Sigmoid colon (tissue), 7 donors: ENCODE results near the gene NSG2. TPM values are rescaled to one million over a fixed set of nuclear protein-coding genes. Genes with fewer than 3 reads are reported as not detected.

Source experiments
- DNase-seq: peaks from one replicate; pipeline ENCODE4 v3.0.0-alpha.2; 2019
- H3K27ac ChIP-seq, 4 donors: fragments of 200-600 bp; sonication (generic); one replicate each; pipeline ENCODE4 v1.5.1; 2016 to 2019; ENCODE audit warnings: mild to moderate bottlenecking in 1 of 4
- H3K27me3 ChIP-seq, 3 donors: fragments of 200-600 bp; sonication (generic); one replicate each; pipeline ENCODE4 v1.5.1; 2019; ENCODE audit warnings: mild to moderate bottlenecking in 1 of 3
- H3K36me3 ChIP-seq, 4 donors: fragments of 200-600 bp; sonication (generic); one replicate each; pipeline ENCODE4 v1.5.1; 2016 to 2019
- H3K4me1 ChIP-seq, 4 donors: fragments of 200-600 bp; sonication (generic); one replicate each; pipeline ENCODE4 v1.5.1; 2017 to 2019
- H3K4me3 ChIP-seq, 4 donors: fragments of 200-600 bp; sonication (generic); one replicate each; pipeline ENCODE4 v1.5.1; 2017 to 2019; ENCODE audit warnings: mild to moderate bottlenecking in 2 of 4, moderate library complexity in 1 of 4
- H3K9me3 ChIP-seq, 4 donors: fragments of 200-600 bp in 3 of 4; sonication (generic) in 3 of 4; one replicate each; pipeline versions ENCODE4 v1.5.1 to v1.6.1; 2013 to 2019
- EP300 ChIP-seq, 4 donors: sonication (generic); formaldehyde crosslinking; IDR thresholded peaks; one replicate each; pipeline ENCODE4 v1.6.1; 2017; ENCODE audit warnings: antibody characterized with exemption in 4 of 4
- POLR2A ChIP-seq, 2 donors: fragments of 450-650 bp; IDR thresholded peaks; one replicate each; pipeline ENCODE4 v1.6.1; 2016; ENCODE audit warnings: antibody characterized with exemption in 2 of 2, mild to moderate bottlenecking in 2 of 2, moderate library complexity in 2 of 2
- POLR2AphosphoS5 ChIP-seq, 4 donors: sonication (generic); formaldehyde crosslinking; IDR thresholded peaks; one replicate each; pipeline ENCODE4 v1.6.1; 2017; ENCODE audit warnings: antibody characterized with exemption in 4 of 4
- WGBS, 2 donors: extraction: QIAGEN DNeasy Blood & Tissue Kit; methylation state at CpG; one replicate each; pipeline ENCODE4 v1.1.7; 2013; 5-methylcytosine and 5-hydroxymethylcytosine counted together
- intact Hi-C: fragments of 100-400 bp; cut with DNase I; formaldehyde crosslinking; loops from one replicate; pipeline ENCODE4 v1.15.1; 2023
- polyA plus RNA-seq, 3 donors: library from polyadenylated mRNA; stranded (reverse); fragments of 200-250 nt; gene quantifications; one replicate each; pipeline ENCODE4 v1.2.3, GENCODE V29; 2013
- total RNA-seq, 4 donors: library from RNA; depleted of rRNA; stranded (reverse); fragments of >200 nt; gene quantifications; one replicate each; pipeline ENCODE4 v1.1.0, GENCODE V29; 2016
- TF ChIP-seq, protein P1 (sequence below), 4 experiments: fragments of 450-650 bp in 3 of 4; fragments of 200-600 bp in 1 of 4; IDR thresholded peaks; one replicate each; pipeline ENCODE4 v1.5.1; 2016 to 2019; ENCODE audit warnings: antibody characterized with exemption in 4 of 4, mild to moderate bottlenecking in 3 of 4, moderate library complexity in 2 of 4
- donor health status: healthy with polysubstance abuse.
- donor health status: Bipolar disorder and iron deficiency.
- donor health status: healthy.

The NSG2 gene
- total and polyA plus RNA-seq, 7 donors: 4.7 to 10.0 (median 4.9) TPM; not detected in 2

GRCh38 chr5:174111287-174111973 is 65.9 kb downstream of the NSG2 start:
- H3K9me3 ChIP-seq: no peaks in the 10 kb centered on the region
- no peak overlapping the region for H3K4me3 ChIP-seq
- intact Hi-C loops: no loop called here
- no peak for DNase-seq
- H3K27me3 ChIP-seq: no peaks in the 10 kb centered on the region
- H3K4me1 ChIP-seq: no peaks in the 10 kb centered on the region
- no peaks in the 10 kb centered on the region for H3K36me3 ChIP-seq
- 75 to 78% methylated on average over 13 of the region's 13 CpGs for WGBS, 2 donors
- TF ChIP-seq, protein P1, sequence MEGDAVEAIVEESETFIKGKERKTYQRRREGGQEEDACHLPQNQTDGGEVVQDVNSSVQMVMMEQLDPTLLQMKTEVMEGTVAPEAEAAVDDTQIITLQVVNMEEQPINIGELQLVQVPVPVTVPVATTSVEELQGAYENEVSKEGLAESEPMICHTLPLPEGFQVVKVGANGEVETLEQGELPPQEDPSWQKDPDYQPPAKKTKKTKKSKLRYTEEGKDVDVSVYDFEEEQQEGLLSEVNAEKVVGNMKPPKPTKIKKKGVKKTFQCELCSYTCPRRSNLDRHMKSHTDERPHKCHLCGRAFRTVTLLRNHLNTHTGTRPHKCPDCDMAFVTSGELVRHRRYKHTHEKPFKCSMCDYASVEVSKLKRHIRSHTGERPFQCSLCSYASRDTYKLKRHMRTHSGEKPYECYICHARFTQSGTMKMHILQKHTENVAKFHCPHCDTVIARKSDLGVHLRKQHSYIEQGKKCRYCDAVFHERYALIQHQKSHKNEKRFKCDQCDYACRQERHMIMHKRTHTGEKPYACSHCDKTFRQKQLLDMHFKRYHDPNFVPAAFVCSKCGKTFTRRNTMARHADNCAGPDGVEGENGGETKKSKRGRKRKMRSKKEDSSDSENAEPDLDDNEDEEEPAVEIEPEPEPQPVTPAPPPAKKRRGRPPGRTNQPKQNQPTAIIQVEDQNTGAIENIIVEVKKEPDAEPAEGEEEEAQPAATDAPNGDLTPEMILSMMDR (IDR thresholded peaks at IDR 0.05): no peak
- TF ChIP-seq POLR2AphosphoS5 (IDR thresholded peaks at IDR 0.05) (no peak), POLR2A (IDR thresholded peaks at IDR 0.05) (no peak), EP300 (IDR thresholded peaks at IDR 0.05) (no peak)
- no peak overlapping the region for H3K27ac ChIP-seq

DNA sequence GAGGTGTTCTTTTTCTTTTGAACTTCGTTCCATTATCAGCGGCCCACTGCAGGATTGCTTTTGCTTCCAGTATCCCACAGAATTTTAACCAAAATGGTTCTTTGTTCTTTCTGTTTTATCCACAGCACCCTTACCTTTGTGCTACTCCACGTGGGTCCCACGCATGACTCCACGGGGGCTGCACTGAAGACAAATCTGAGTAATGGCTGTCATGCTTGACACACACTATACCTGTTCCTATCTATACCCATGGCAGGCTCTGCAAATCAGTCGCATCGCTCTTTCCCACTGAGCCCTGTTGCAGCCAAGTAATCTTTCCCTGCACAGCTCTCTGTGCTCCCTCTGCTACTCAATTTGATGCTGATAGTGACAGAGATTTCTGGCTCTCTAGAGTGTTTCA is 69.7 kb downstream of the NSG2 start:
- TF ChIP-seq POLR2AphosphoS5 (IDR thresholded peaks at IDR 0.05): no peak
- no peaks in the 10 kb centered on the region for H3K27me3 ChIP-seq
- H3K27ac ChIP-seq: no peak overlapping the region
- intact Hi-C loops: no loop called here
- H3K4me3 ChIP-seq: no peak overlapping the region
- no peaks in the 10 kb centered on the region for H3K9me3 ChIP-seq
- no peak for DNase-seq
- H3K4me1 ChIP-seq: no peaks in the 10 kb centered on the region
- no peaks in the 10 kb centered on the region for H3K36me3 ChIP-seq
- WGBS, 2 donors: 81 to 87% methylated on average over 7 of the region's 7 CpGs

DNA sequence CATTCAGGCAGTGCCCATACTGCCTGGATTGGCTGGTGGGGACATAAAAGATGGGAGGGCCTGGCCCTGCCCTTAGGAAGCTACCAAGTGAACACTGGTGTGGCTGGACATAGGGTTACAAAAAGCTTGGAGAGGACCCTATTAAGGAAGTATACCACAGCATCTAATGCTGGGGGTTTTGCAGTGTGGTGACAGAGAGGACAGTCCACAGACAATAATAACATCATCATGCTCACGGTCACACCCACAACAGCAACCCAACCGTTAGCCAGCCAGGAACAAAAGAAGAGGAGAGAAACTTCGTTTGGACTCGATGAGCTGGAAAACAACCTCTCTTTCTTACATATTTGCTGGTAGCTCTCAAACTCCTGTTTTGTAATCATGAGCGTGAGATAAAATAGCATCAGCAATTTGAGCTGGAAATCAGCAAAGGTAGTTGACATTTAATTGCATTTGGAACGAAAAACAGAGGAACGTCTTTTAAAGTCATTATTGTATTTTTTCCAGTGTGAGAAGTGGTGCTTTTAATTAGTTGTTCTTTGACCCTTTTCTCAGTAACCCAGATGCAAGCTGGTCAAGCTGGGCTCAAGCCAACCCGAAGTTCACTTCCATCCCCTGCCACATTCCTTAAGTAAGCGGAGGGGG is 73.4 kb downstream of the NSG2 start:
- TF ChIP-seq EP300 (IDR thresholded peaks at IDR 0.05): no peak
- TF ChIP-seq, protein P1 (IDR thresholded peaks at IDR 0.05): no peak
- TF ChIP-seq POLR2AphosphoS5 (IDR thresholded peaks at IDR 0.05): no peak
- no peak for TF ChIP-seq POLR2A (IDR thresholded peaks at IDR 0.05)
- Histone ChIP-seq H3K27ac (no peak overlapping the region), H3K27me3 (no peaks in the 10 kb centered on the region), H3K4me1 (no peaks in the 10 kb centered on the region), H3K4me3 (no peak overlapping the region), H3K36me3 (no peaks in the 10 kb centered on the region), H3K9me3 (no peaks in the 10 kb centered on the region)
- no peak for DNase-seq
- 69 to 75% methylated on average over 9 of the region's 9 CpGs for WGBS, 2 donors
- intact Hi-C loops: no loop called here

- Histone ChIP-seq H3K9me3 (no peaks in the 10 kb centered on the region), H3K36me3 (no peaks in the 10 kb centered on the region), H3K4me3 (no peak overlapping the region), H3K27me3 (no peaks in the 10 kb centered on the region), H3K4me1 (no peaks in the 10 kb centered on the region), H3K27ac (no peak overlapping the region)
- 60 to 69% methylated on average over 8 of the region's 8 CpGs for WGBS, 2 donors
- TF ChIP-seq EP300 (IDR thresholded peaks at IDR 0.05) (no peak), POLR2A (IDR thresholded peaks at IDR 0.05) (no peak), POLR2AphosphoS5 (IDR thresholded peaks at IDR 0.05) (no peak)
- TF ChIP-seq, protein P1 (IDR thresholded peaks at IDR 0.05): no peak
- intact Hi-C loops: no loop called here
- no peak for DNase-seq
These were observed 74.0 kb downstream of the NSG2 start for GRCh38 chr5:174119468-174119881.

GRCh38 chr5:174120401-174121005 is 75.0 kb downstream of the NSG2 start:
- intact Hi-C loops: no loop called here
- Histone ChIP-seq H3K9me3 (peaks cover 0 to 7% (median 0%) of the 10 kb centered on the region in 4 donors), H3K27ac (no peak overlapping the region), H3K27me3 (no peaks in the 10 kb centered on the region), H3K36me3 (no peaks in the 10 kb centered on the region), H3K4me1 (no peaks in the 10 kb centered on the region), H3K4me3 (no peak overlapping the region)
- WGBS, 2 donors: 34 to 63% methylated on average over 1 of the region's 1 CpG
- no peak for DNase-seq
- TF ChIP-seq, protein P1 (IDR thresholded peaks at IDR 0.05): no peak
- no peak for TF ChIP-seq POLR2AphosphoS5 (IDR thresholded peaks at IDR 0.05)
- no peak for TF ChIP-seq POLR2A (IDR thresholded peaks at IDR 0.05)
- no peak for TF ChIP-seq EP300 (IDR thresholded peaks at IDR 0.05)
